HEK293T (cell line): ENCODE data around the gene SLC43A1.

ENCODE experiments used
- ELF4 ChIP-seq: fragments of 450-650 bp; IDR thresholded peaks from 2 replicates; pipeline ENCODE4 v1.6.1; 2017; ENCODE audit warnings: antibody characterized with exemption
- FOXK2 ChIP-seq: fragments of 450-650 bp; IDR thresholded peaks from 2 replicates; pipeline ENCODE4 v1.6.1; 2016; ENCODE audit warnings: mild to moderate bottlenecking

DNA sequence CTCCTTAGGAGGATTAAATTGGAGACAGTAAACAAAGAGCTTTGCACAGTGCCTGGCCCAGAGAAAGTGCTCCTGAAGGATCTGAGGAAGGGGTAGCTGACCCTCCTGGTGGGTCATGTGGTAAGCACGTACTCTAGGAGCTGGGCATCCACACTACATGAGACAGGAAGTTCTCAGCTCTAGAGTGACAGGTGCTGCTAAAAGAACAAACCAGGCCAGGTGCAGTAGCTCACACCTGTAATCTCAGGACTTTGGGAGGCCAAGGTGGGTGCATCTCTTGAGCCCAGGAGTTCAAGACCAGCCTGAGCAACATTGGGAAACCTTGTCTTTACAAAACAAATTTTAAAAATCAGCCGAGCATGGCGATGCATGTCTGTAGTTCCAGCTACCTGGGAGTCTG, 13.1 kb downstream of the SLC43A1 start:
- TF ChIP-seq FOXK2 (no peak), ELF4 (no peak)
